Spleen (tissue), 11 donors: ENCODE results near the gene PAXX. TPM values are rescaled to one million over a fixed set of nuclear protein-coding genes. Genes with fewer than 3 reads are reported as not detected.

Source experiments
- DNase-seq: peaks from one replicate; pipeline ENCODE4 v3.0.0-alpha.2; 2020
- H3K27ac ChIP-seq, 8 donors: fragments of 200-600 bp; sonication (generic) in 7 of 8; 1 replicate in 4 of 8; 2 replicates in 4 of 8; pipeline versions ENCODE4 v1.5.0 to v1.8.0; 2016 to 2021; ENCODE audit warnings: inconsistent platforms in 4 of 8, mild to moderate bottlenecking in 4 of 8, moderate library complexity in 1 of 8
- H3K27me3 ChIP-seq, 7 donors: fragments of 200-600 bp; sonication (generic) in 6 of 7; replicated peaks in 1 of 7; 1 replicate in 4 of 7; 2 replicates in 3 of 7; pipeline versions ENCODE4 v1.5.0 to v1.8.0; 2016 to 2021; ENCODE audit warnings: inconsistent platforms in 3 of 7, mild to moderate bottlenecking in 1 of 7
- H3K36me3 ChIP-seq, 6 donors: fragments of 200-600 bp; sonication (generic) in 5 of 6; 1 replicate in 4 of 6; 2 replicates in 2 of 6; pipeline versions ENCODE4 v1.5.0 to v1.8.0; 2016 to 2021; ENCODE audit warnings: inconsistent platforms in 2 of 6
- H3K4me1 ChIP-seq, 6 donors: fragments of 200-600 bp; sonication (generic) in 5 of 6; 1 replicate in 3 of 6; 2 replicates in 3 of 6; pipeline versions ENCODE4 v1.5.0 to v1.8.0; 2016 to 2021; ENCODE audit warnings: inconsistent platforms in 3 of 6
- H3K4me3 ChIP-seq, 8 donors: fragments of 200-600 bp; sonication (generic) in 7 of 8; 1 replicate in 4 of 8; 2 replicates in 4 of 8; pipeline versions ENCODE4 v1.5.0 to v1.8.0; 2016 to 2021; ENCODE audit warnings: inconsistent platforms in 4 of 8, mild to moderate bottlenecking in 4 of 8, moderate library complexity in 2 of 8
- H3K9me3 ChIP-seq, 8 donors: fragments of 200-600 bp; sonication (generic) in 7 of 8; 1 replicate in 4 of 8; 2 replicates in 4 of 8; pipeline versions ENCODE4 v1.5.0 to v1.8.0; 2016 to 2021; ENCODE audit warnings: inconsistent platforms in 4 of 8
- CTCF ChIP-seq, 11 experiments: fragments of 200-600 bp in 7 of 11; fragments of 450-650 bp in 4 of 11; sonication (generic) in 4 of 11; IDR thresholded peaks in 8 of 11; conservative IDR thresholded peaks in 3 of 11; 1 replicate in 7 of 11; 2 replicates in 4 of 11; pipeline versions ENCODE4 v1.4.0 to v1.8.0; 2016 to 2021; ENCODE audit warnings: antibody characterized with exemption in 11 of 11, inconsistent platforms in 4 of 11, mild to moderate bottlenecking in 1 of 11
- POLR2A ChIP-seq, 3 donors: fragments of 450-650 bp; IDR thresholded peaks; one replicate each; pipeline ENCODE4 v1.5.1; 2017; ENCODE audit warnings: antibody characterized with exemption in 3 of 3, mild to moderate bottlenecking in 1 of 3
- POLR2AphosphoS5 ChIP-seq, 3 donors: sonication (generic); formaldehyde crosslinking; IDR thresholded peaks; one replicate each; pipeline ENCODE4 v1.5.1; 2017; ENCODE audit warnings: antibody characterized with exemption in 3 of 3
- WGBS, 5 donors: extraction: QIAGEN DNeasy Blood & Tissue Kit in 3 of 5; methylation state at CpG; one replicate each; pipeline versions ENCODE4 v1.1.5 to v1.1.7; 2013 to 2018; 5-methylcytosine and 5-hydroxymethylcytosine counted together
- intact Hi-C: fragments of 100-400 bp; cut with DNase I; formaldehyde crosslinking; loops from one replicate; pipeline ENCODE4 v1.15.0; 2023; ENCODE audit warnings: low total_unique reads
- polyA plus RNA-seq, 3 donors: library from polyadenylated mRNA; stranded (reverse); fragments of 200-250 nt; gene quantifications; one replicate each; pipeline ENCODE4 v1.2.1, GENCODE V29; 2013
- total RNA-seq, 7 donors: library from RNA; depleted of rRNA in 3 of 7; stranded (reverse); fragments of >200 nt in 3 of 7; fragmentation: NEBNext Ultra II Directional in 4 of 7; extraction: Animal tissue kit (Norgen Biotek cat#: 25700) in 4 of 7; gene quantifications; one replicate each; pipeline versions ENCODE4 v1.1.0 to v1.2.1, GENCODE V29; 2016 to 2021
- donor health status: healthy with polysubstance abuse.
- donor health status: DM: no; HTN: no; CAD: no; lungs with moderate emphysema.
- donor health status: DM: no; HTN: no; CAD: no.
- donor health status: Bipolar disorder and iron deficiency.
- donor health status: healthy.
- donor health status: DM: no; HTN: no; CAD: no.
- donor health status: DM: yes; HTN: yes; CAD: no.

PAXX gene
- total and polyA plus RNA-seq, 10 donors: 51.3 to 264 (median 66.2) TPM

- peaks cover 0 to 71% (median 43%) of the 10 kb centered on the region in 6 donors for H3K36me3 ChIP-seq
- H3K9me3 ChIP-seq: no peaks in the 10 kb centered on the region
- H3K27ac ChIP-seq: no peak overlapping the region
- H3K4me1 ChIP-seq: peaks cover 0 to 20% (median 4%) of the 10 kb centered on the region in 6 donors
- intact Hi-C loops: no loop called here
- H3K27me3 ChIP-seq: no peaks in the 10 kb centered on the region
- DNase-seq: no peak
- TF ChIP-seq POLR2AphosphoS5 (IDR thresholded peaks at IDR 0.05) (no peak), POLR2A (IDR thresholded peaks at IDR 0.05) (no peak), CTCF (IDR thresholded peaks at IDR 0.05 in 8 of 11, conservative IDR thresholded peaks at IDR 0.05 in 3 of 11) (no peak)
- WGBS, 5 donors: 60 to 96% (median 93%) methylated on average over 1 to 18 of the region's 18 CpGs; no CpG with 5 or more reads in 1 of the 5 donors
- no peak overlapping the region for H3K4me3 ChIP-seq
Measured at GRCh38 chr9:137009217-137009616, 17.0 kb downstream of the PAXX start.

DNA sequence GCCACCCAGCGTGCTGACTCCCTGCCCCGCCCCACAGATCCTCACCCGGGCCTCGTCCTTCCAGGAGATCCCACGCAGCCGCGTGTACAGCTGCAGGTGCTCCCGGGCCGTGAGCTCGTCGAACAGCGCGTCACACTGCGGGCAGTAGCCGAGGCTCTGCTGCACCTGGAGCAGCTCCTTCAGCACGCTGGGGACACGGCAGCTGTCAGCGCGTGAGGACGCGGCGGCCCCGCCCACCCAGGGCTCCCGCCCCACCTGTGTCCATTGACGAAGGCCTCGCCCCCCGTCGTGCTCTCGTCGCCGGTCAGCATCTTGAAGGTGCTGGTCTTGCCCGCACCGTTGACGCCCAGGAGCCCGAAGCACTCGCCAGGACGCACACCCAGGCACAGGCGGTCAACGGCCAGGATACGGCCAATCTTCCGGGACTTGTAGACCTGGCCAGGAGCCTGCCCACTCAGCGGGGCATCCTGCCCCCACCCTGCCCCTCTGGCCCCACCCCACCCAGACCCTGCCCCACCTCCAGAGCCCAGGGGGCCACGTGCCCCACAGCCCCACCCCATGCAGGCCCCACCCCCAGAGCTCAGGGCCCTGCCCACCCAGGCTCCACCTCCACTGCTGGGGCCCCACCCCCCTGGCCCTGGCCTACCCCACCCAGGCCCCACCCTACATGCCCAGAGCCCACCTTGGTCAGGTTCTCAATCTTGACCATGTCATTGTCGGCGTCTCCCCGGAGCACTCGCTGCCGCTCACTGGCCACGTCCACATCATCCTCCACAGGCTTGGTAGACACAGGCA is 17.9 kb downstream of the PAXX start:
- WGBS, 5 donors: 90 to 96% (median 95%) methylated on average over 13 to 49 of the region's 49 CpGs
- no peaks in the 10 kb centered on the region for H3K9me3 ChIP-seq
- no peak for DNase-seq
- no peak for TF ChIP-seq POLR2A (IDR thresholded peaks at IDR 0.05)
- no peak for TF ChIP-seq POLR2AphosphoS5 (IDR thresholded peaks at IDR 0.05)
- no peak for TF ChIP-seq CTCF (IDR thresholded peaks at IDR 0.05 in 8 of 11, conservative IDR thresholded peaks at IDR 0.05 in 3 of 11)
- intact Hi-C loops: no loop called here
- no peak overlapping the region for H3K4me3 ChIP-seq
- H3K4me1 ChIP-seq: peaks cover 0 to 18% (median 4%) of the 10 kb centered on the region in 6 donors
- no peak overlapping the region for H3K27ac ChIP-seq
- no peaks in the 10 kb centered on the region for H3K27me3 ChIP-seq
- H3K36me3 ChIP-seq: peaks cover 0 to 80% (median 52%) of the 10 kb centered on the region in 6 donors

GRCh38 chr9:137011156-137011555 is 18.9 kb downstream of the PAXX start:
- intact Hi-C loops: no loop called here
- Histone ChIP-seq H3K4me1 (peaks cover 0 to 8% (median under 1%) of the 10 kb centered on the region in 6 donors), H3K27ac (no peak overlapping the region), H3K36me3 (peaks cover 0 to 90% (median 62%) of the 10 kb centered on the region in 6 donors), H3K27me3 (no peaks in the 10 kb centered on the region), H3K4me3 (no peak overlapping the region), H3K9me3 (no peaks in the 10 kb centered on the region)
- TF ChIP-seq POLR2AphosphoS5 (IDR thresholded peaks at IDR 0.05): no peak
- TF ChIP-seq POLR2A (IDR thresholded peaks at IDR 0.05): no peak
- TF ChIP-seq CTCF (IDR thresholded peaks at IDR 0.05 in 8 of 11, conservative IDR thresholded peaks at IDR 0.05 in 3 of 11): no peak
- no peak for DNase-seq
- 88 to 96% (median 94%) methylated on average over 20 to 24 of the region's 24 CpGs for WGBS, 5 donors

DNA sequence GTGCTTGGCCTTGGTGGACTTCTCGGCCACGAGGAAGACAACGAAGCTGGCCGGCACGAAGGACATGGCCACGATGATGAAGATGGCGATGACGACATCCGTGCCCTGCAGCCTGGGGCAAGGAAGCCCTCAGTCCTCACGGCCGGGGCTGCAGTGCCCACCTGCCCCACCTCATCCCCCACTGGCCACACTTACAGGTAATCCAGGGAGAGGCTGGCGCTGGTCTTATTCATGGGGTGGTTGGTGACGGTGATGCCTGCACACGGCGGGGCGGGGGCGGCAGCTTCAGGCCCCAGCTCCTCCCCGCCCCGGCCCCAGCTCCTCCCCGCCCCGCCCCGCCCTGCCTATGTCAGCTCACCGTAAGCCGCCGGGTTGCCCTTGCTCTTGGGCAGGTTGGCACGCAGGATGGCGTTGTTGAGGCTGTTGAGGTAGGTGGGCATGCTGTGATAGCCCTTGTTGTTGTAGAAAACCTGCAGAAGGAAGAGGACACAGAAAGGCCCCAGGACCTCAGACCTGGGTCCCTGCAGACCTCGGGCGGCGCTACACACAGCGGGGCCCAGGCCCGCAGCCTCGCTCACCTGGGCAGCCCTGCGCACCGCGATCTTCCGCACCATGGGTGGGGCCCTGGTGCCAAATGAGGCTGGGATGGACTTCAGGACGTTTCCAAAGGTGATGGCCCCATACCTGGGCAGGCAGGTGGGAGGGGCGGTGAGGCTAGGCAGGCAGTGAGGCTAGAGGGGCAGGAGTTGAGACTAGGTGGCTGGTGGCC is 19.9 kb downstream of the PAXX start:
- intact Hi-C loops: no loop called here
- Histone ChIP-seq H3K9me3 (no peaks in the 10 kb centered on the region), H3K4me1 (no peaks in the 10 kb centered on the region), H3K36me3 (peaks cover 0 to 99% (median 71%) of the 10 kb centered on the region in 6 donors), H3K27me3 (no peaks in the 10 kb centered on the region), H3K4me3 (no peak overlapping the region), H3K27ac (no peak overlapping the region)
- TF ChIP-seq POLR2AphosphoS5 (IDR thresholded peaks at IDR 0.05): no peak
- no peak for TF ChIP-seq POLR2A (IDR thresholded peaks at IDR 0.05)
- TF ChIP-seq CTCF (IDR thresholded peaks at IDR 0.05 in 8 of 11, conservative IDR thresholded peaks at IDR 0.05 in 3 of 11): no peak
- 89 to 95% (median 91%) methylated on average over 31 to 39 of the region's 39 CpGs for WGBS, 5 donors
- DNase-seq: no peak
